A549 (cell line): ENCODE measurements around the gene SYNGR4. TPM values are rescaled to one million over a fixed set of nuclear protein-coding genes. Genes with fewer than 3 reads are reported as not detected.

Source experiments
- ATAC-seq, 2 experiments: fragments of 200-7000 bp in 1 of 2; fragments of >200 bp in 1 of 2; cut with Nextera tagmentation in 1 of 2; cut with Tn5 transposase in 1 of 2; 3 replicates each; pipeline versions ENCODE4 v1.8.0 to v1.9.1; 2018 to 2020; ENCODE audit warnings: mild to moderate bottlenecking in 1 of 2, moderate library complexity in 1 of 2
- CTCF ChIA-PET: fragments of 300-600 bp; sonication (Branson Sonifier 250); formaldehyde crosslinking; extraction: SDS; loops from one replicate; lab custom pipeline; 2021; ENCODE audit warnings: antibody characterized with exemption, inconsistent platforms; lab: Yijun Ruan, JAX
- POLR2A ChIA-PET: fragments of 350-600 bp; formaldehyde crosslinking; extraction: SDS; loops from one replicate; lab custom pipeline; 2021; ENCODE audit warnings: antibody characterized with exemption, inconsistent platforms; lab: Yijun Ruan, JAX
- DNase-seq, 2 experiments: peaks; one replicate each; pipeline versions ENCODE4 v3.0.0 to v3.0.0-alpha.2; 2011 to 2016; ENCODE audit warnings: low read depth in 1 of 2, low spot score in 1 of 2
- FAIRE-seq: peaks from 2 replicates; lab custom pipeline; 2011; peaks lifted over from hg19 to GRCh38; lab: Jason Lieb, UNC
- H3K27ac ChIP-seq, 2 experiments: fragments of >200 bp; sonication (Bioruptor Twin); formaldehyde crosslinking; 3 replicates each; pipeline ENCODE4 v1.5.1; 2016 to 2017
- H3K4me1 ChIP-seq: fragments of >200 bp; sonication (Bioruptor Twin); formaldehyde crosslinking; 3 replicates; pipeline ENCODE4 v1.6.1; 2016
- H3K4me2 ChIP-seq: fragments of >200 bp; sonication (Bioruptor Twin); formaldehyde crosslinking; 3 replicates; pipeline ENCODE4 v1.6.1; 2016
- H3K4me3 ChIP-seq: fragments of >200 bp; sonication (Bioruptor Twin); formaldehyde crosslinking; 3 replicates; pipeline ENCODE4 v1.5.1; 2016
- H3K9me3 ChIP-seq: fragments of >200 bp; sonication (Bioruptor Twin); formaldehyde crosslinking; 3 replicates; pipeline ENCODE4 v1.6.1; 2016
- CEBPB ChIP-seq, 2 experiments: fragments of >200 bp in 1 of 2; sonication (Bioruptor Twin) in 1 of 2; formaldehyde crosslinking in 1 of 2; IDR thresholded peaks; 2 replicates each; pipeline ENCODE4 v1.6.1; 2012 to 2016
- CHD2 ChIP-seq: fragments of 150-350 bp; IDR thresholded peaks from 2 replicates; pipeline ENCODE4 v1.6.1; 2014; ENCODE audit warnings: low read length; ENCODE audit not compliant: partially characterized antibody
- CHD4 ChIP-seq: fragments of 200-600 bp; sonication (generic); IDR thresholded peaks from 2 replicates; pipeline ENCODE4 v1.6.1; 2016; ENCODE audit warnings: antibody characterized with exemption, mild to moderate bottlenecking, borderline replicate concordance
- EHF ChIP-seq: fragments of 250-450 bp; sonication (Bioruptor Pico); IDR thresholded peaks from 2 replicates; pipeline ENCODE4 v1.5.0; 2020; ENCODE audit warnings: mild to moderate bottlenecking
- EHMT2 ChIP-seq: fragments of 200-600 bp; sonication (generic); IDR thresholded peaks from 2 replicates; pipeline ENCODE4 v1.6.1; 2016; ENCODE audit warnings: antibody characterized with exemption, low read depth, mild to moderate bottlenecking, moderate library complexity
- FOSB ChIP-seq: fragments of 250-450 bp; sonication (Bioruptor Pico); IDR thresholded peaks from 2 replicates; pipeline ENCODE4 v1.5.0; 2020; ENCODE audit warnings: mild to moderate bottlenecking, moderate library complexity
- GATA3 ChIP-seq: IDR thresholded peaks from 2 replicates; pipeline ENCODE4 v1.6.1; 2012; ENCODE audit warnings: borderline replicate concordance
- HDAC2 ChIP-seq: fragments of 200-600 bp; sonication (generic); IDR thresholded peaks from 2 replicates; pipeline ENCODE4 v1.6.1; 2016
- JUN ChIP-seq, 2 experiments: fragments of >200 bp; sonication (Bioruptor Twin); formaldehyde crosslinking; IDR thresholded peaks; 2 replicates in 1 of 2; 3 replicates in 1 of 2; pipeline ENCODE4 v1.6.1; 2016 to 2017
- MAFK ChIP-seq: fragments of 450-650 bp; IDR thresholded peaks from 2 replicates; pipeline ENCODE4 v1.6.1; 2014; ENCODE audit not compliant: partially characterized antibody
- MAZ ChIP-seq: fragments of 150-350 bp; IDR thresholded peaks from 2 replicates; pipeline ENCODE4 v1.6.1; 2014; ENCODE audit warnings: antibody characterized with exemption, low read depth, low read length, borderline replicate concordance
- NFE2L2 ChIP-seq: fragments of 150-350 bp; conservative IDR thresholded peaks from 2 replicates; pipeline ENCODE4 v1.6.1; 2014; ENCODE audit warnings: low read length
- NPAS2 ChIP-seq: fragments of 250-450 bp; sonication (Bioruptor Pico); IDR thresholded peaks from 2 replicates; pipeline ENCODE4 v1.8.0; 2022; ENCODE audit warnings: mild to moderate bottlenecking, moderate library complexity, borderline replicate concordance
- PHF8 ChIP-seq: fragments of 200-600 bp; sonication (generic); IDR thresholded peaks from 2 replicates; pipeline ENCODE4 v1.6.1; 2016; ENCODE audit warnings: low read depth, mild to moderate bottlenecking, antibody characterized with exemption, moderate library complexity, borderline replicate concordance
- POLR2A ChIP-seq: IDR thresholded peaks from 2 replicates; pipeline ENCODE4 v1.6.1; 2012; ENCODE audit warnings: mild to moderate bottlenecking, low read length
- RARB ChIP-seq: fragments of 250-450 bp; sonication (Bioruptor Pico); IDR thresholded peaks from 2 replicates; pipeline ENCODE4 v1.8.0; 2021; ENCODE audit warnings: mild to moderate bottlenecking, moderate library complexity
- RCOR1 ChIP-seq: fragments of 150-350 bp; IDR thresholded peaks from 2 replicates; pipeline ENCODE4 v1.6.1; 2014; ENCODE audit warnings: antibody characterized with exemption, low read length, low read depth
- RFX5 ChIP-seq: fragments of 450-650 bp; IDR thresholded peaks from 2 replicates; pipeline ENCODE4 v1.7.1; 2014; ENCODE audit warnings: antibody characterized with exemption, mild to moderate bottlenecking, moderate library complexity
- SMC3 ChIP-seq: fragments of >200 bp; sonication (Bioruptor Twin); formaldehyde crosslinking; IDR thresholded peaks from 3 replicates; pipeline ENCODE4 v1.6.1; 2018; ENCODE audit warnings: inconsistent platforms
- TFCP2L1 ChIP-seq: fragments of 250-450 bp; sonication (Bioruptor Pico); IDR thresholded peaks from 2 replicates; pipeline ENCODE4 v1.5.0; 2021; ENCODE audit warnings: mild to moderate bottlenecking
- ZFP36 ChIP-seq: fragments of 450-650 bp; IDR thresholded peaks from 2 replicates; pipeline ENCODE4 v1.6.1; 2014; ENCODE audit warnings: borderline replicate concordance; ENCODE audit not compliant: partially characterized antibody
- ZNF302 ChIP-seq: fragments of 250-450 bp; sonication (Bioruptor Pico); IDR thresholded peaks from 2 replicates; pipeline ENCODE4 v1.9.0; 2021; ENCODE audit warnings: inconsistent platforms, mild to moderate bottlenecking, moderate library complexity
- WGBS: methylation state at CpG from one replicate; pipeline ENCODE4 v1.1.6; 2017; ENCODE audit errors: missing lambda C conversion rate; 5-methylcytosine and 5-hydroxymethylcytosine counted together
- polyA plus RNA-seq, 4 experiments: library from polyadenylated mRNA; depleted of rRNA in 3 of 4; stranded (reverse); fragments of >200 nt; fragmentation: RNase III in 1 of 4; extraction: RNeasy Plus Mini Kit Qiagen cat#74134 plus additional on column Dnase treatment in 1 of 4; gene quantifications; 2 replicates in 3 of 4; 3 replicates in 1 of 4; pipeline ENCODE4 v1.2.3, GENCODE V29; 2011 to 2017
- TF ChIP-seq, protein P1 (sequence below): fragments of 450-650 bp; IDR thresholded peaks from 2 replicates; pipeline ENCODE4 v1.6.1; 2014; ENCODE audit warnings: antibody characterized with exemption
- TF ChIP-seq, protein P2 (sequence below): fragments of 200-600 bp; sonication (generic); IDR thresholded peaks from 2 replicates; pipeline ENCODE4 v1.6.1; 2016; ENCODE audit warnings: antibody characterized with exemption, mild to moderate bottlenecking, moderate library complexity
- TF ChIP-seq, protein P3 (sequence below): fragments of >200 bp; sonication (Bioruptor Twin); formaldehyde crosslinking; IDR thresholded peaks from 2 replicates; pipeline ENCODE4 v1.6.1; 2016
- TF ChIP-seq, protein P4 (sequence below): fragments of 150-350 bp; IDR thresholded peaks from 2 replicates; pipeline ENCODE4 v1.6.1; 2014; ENCODE audit warnings: low read depth, mild to moderate bottlenecking, low read length
- TF ChIP-seq, protein P5 (sequence below): IDR thresholded peaks from 2 replicates; pipeline ENCODE4 v1.6.1; 2012
- TF ChIP-seq, protein P6 (sequence below): fragments of >200 bp; sonication (Bioruptor Twin); formaldehyde crosslinking; IDR thresholded peaks from 3 replicates; pipeline ENCODE4 v1.6.1; 2016

SYNGR4 gene
- polyA plus RNA-seq, 2 of the 4 experiments (the other 2 are of a cell fraction), result 2.3 to 4.4 TPM

DNA sequence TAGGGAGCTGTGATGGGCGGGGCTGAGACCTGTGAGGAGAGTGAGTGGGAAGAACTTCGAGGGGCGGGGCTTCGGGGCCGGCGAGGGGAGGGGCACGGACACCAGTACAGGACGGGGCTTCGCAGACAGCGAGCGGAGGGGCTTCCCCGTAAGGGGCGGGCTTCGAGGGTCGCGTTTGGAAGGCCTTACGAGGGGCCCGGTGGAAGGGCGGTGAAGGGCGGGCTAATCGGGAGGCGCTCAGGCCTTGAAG lies 42.9 kb upstream of the SYNGR4 start:
- Histone ChIP-seq H3K9me3 (no peaks in the 10 kb centered on the region), H3K4me3 (peak overlapping the region; percentile 57), H3K27ac (peak overlapping the region; percentile 92 to 94), H3K4me1 (peaks cover 44% of the 10 kb centered on the region), H3K4me2 (peak overlapping the region; percentile 91)
- POLR2A ChIA-PET, result interaction anchor here (0.6 to 6.8 kb wide), 17 partner anchors 8 to 298 kb away, joined by 3 to 94 read pairs (median 6); partner anchors contain the start of genes KDELR1, RPL18, SPHK2 and SYNGR4
- no peak for TF ChIP-seq JUN (IDR thresholded peaks at IDR 0.05)
- no peak for TF ChIP-seq NPAS2
- 0 out of 2 replicates have a peak, but pooled peaks have one; percentile 59 for TF ChIP-seq PHF8
- TF ChIP-seq, protein P1, sequence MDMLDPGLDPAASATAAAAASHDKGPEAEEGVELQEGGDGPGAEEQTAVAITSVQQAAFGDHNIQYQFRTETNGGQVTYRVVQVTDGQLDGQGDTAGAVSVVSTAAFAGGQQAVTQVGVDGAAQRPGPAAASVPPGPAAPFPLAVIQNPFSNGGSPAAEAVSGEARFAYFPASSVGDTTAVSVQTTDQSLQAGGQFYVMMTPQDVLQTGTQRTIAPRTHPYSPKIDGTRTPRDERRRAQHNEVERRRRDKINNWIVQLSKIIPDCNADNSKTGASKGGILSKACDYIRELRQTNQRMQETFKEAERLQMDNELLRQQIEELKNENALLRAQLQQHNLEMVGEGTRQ, result no peak
- peak; percentile 24; the same call in 1 of the 2 replicates for TF ChIP-seq POLR2A
- TF ChIP-seq RARB (CRISPR knock-in tag), result no peak
- TF ChIP-seq RCOR1, result no peak
- TF ChIP-seq EHF, result no peak
- ATAC-seq, result no peak; a peak in 1 of 6 replicates
- DNase-seq, result peak; percentile 99
- 0% methylated on average over 17 of the region's 22 CpGs for WGBS
- no peak for FAIRE-seq
- CTCF ChIA-PET, result interaction anchor here (0.5 to 14.4 kb wide), 16 partner anchors 12 to 288 kb away, joined by 3 to 416 read pairs (median 4); partner anchors contain the start of genes EMP3 and KDELR1

DNA sequence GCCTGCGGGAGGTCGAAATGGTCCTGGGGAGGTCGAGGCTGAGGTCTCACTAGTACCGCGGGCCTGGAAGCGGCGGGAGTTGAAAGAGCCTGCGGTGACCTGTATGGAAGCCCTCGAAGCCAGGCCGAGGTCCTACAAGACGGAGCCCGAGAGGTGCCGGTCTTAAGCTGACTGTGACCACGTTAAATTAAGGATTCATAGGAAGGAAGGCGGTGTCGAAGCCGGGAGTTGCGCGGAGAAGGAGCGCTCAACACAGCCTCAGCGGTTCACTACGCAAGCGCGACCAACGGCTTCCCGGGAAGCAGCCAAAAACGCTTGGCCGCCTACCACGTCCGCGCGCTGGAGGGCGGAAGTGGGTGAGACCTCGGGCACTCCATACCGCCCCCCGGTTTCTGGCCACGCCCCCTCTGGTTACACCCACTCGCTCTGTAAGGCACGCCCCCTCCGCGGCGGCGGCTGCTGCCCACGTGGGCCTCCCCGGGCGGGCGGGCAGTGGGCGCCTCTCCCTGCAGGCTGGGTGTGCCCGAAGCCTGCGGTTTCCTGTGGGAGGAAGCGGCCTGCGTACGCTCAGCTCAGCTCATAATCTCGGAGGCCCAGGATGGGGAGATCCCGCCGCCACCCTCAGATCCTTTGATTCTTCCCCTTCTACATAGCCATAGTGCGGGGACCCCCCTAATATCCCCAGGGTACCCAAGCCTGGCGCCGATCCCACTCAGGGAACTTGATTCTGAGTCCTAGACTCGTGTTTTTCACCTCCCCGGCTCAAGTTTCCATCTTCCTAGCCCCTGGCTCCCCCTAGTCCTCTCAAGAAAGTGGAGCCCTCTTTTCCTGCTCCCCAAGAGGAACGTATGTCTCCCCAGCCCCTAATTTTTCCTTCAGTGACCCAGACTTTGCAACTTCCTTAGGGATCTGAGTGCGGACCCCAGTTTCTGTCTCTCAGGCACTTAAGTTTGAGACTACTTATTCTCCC lies 42.3 kb upstream of the SYNGR4 start:
- WGBS, result 4% methylated on average over 40 of the region's 63 CpGs
- Histone ChIP-seq H3K4me1 (peaks cover 45% of the 10 kb centered on the region), H3K27ac (peak overlapping the region; percentile 92 to 94), H3K9me3 (no peaks in the 10 kb centered on the region), H3K4me2 (peak overlapping the region; percentile 91), H3K4me3 (peak overlapping the region; percentile 57)
- ChIA-PET CTCF (interaction anchor here (0.5 to 14.4 kb wide), 18 partner anchors 11 to 287 kb away, joined by 3 to 416 read pairs (median 4); partner anchors contain the start of genes EMP3 and KDELR1), POLR2A (interaction anchor here (0.6 to 6.8 kb wide), 15 partner anchors 12 to 648 kb away, joined by 3 to 94 read pairs (median 6); partner anchors contain the start of genes KDELR1, RPL18, SPHK2 and SYNGR4)
- peak; percentile 67 to 74 for ATAC-seq
- DNase-seq, result peak; percentile 94 to 99
- FAIRE-seq, result peak; percentile 67
- no peak for TF ChIP-seq CHD2
- TF ChIP-seq EHMT2, result no peak
- TF ChIP-seq, protein P2, sequence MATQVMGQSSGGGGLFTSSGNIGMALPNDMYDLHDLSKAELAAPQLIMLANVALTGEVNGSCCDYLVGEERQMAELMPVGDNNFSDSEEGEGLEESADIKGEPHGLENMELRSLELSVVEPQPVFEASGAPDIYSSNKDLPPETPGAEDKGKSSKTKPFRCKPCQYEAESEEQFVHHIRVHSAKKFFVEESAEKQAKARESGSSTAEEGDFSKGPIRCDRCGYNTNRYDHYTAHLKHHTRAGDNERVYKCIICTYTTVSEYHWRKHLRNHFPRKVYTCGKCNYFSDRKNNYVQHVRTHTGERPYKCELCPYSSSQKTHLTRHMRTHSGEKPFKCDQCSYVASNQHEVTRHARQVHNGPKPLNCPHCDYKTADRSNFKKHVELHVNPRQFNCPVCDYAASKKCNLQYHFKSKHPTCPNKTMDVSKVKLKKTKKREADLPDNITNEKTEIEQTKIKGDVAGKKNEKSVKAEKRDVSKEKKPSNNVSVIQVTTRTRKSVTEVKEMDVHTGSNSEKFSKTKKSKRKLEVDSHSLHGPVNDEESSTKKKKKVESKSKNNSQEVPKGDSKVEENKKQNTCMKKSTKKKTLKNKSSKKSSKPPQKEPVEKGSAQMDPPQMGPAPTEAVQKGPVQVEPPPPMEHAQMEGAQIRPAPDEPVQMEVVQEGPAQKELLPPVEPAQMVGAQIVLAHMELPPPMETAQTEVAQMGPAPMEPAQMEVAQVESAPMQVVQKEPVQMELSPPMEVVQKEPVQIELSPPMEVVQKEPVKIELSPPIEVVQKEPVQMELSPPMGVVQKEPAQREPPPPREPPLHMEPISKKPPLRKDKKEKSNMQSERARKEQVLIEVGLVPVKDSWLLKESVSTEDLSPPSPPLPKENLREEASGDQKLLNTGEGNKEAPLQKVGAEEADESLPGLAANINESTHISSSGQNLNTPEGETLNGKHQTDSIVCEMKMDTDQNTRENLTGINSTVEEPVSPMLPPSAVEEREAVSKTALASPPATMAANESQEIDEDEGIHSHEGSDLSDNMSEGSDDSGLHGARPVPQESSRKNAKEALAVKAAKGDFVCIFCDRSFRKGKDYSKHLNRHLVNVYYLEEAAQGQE, result no peak
- peak; percentile 73; the same call in 1 of the 2 replicates for TF ChIP-seq FOSB (CRISPR knock-in tag)
- no peak for TF ChIP-seq CHD4
- TF ChIP-seq CEBPB (IDR thresholded peaks at IDR 0.05), result no peak
- TF ChIP-seq, protein P3, sequence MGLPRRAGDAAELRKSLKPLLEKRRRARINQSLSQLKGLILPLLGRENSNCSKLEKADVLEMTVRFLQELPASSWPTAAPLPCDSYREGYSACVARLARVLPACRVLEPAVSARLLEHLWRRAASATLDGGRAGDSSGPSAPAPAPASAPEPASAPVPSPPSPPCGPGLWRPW, result no peak
- no peak for TF ChIP-seq NFE2L2
- TF ChIP-seq SMC3, result no peak
- no peak for TF ChIP-seq ZFP36
- no peak for TF ChIP-seq MAZ
- TF ChIP-seq GATA3, result peak; percentile 37; the same call in 1 of the 2 replicates
- TF ChIP-seq, protein P4, sequence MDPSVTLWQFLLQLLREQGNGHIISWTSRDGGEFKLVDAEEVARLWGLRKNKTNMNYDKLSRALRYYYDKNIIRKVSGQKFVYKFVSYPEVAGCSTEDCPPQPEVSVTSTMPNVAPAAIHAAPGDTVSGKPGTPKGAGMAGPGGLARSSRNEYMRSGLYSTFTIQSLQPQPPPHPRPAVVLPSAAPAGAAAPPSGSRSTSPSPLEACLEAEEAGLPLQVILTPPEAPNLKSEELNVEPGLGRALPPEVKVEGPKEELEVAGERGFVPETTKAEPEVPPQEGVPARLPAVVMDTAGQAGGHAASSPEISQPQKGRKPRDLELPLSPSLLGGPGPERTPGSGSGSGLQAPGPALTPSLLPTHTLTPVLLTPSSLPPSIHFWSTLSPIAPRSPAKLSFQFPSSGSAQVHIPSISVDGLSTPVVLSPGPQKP, result no peak
- TF ChIP-seq ZNF302 (CRISPR knock-in tag), result no peak
- no peak for TF ChIP-seq MAFK
- TF ChIP-seq, protein P5, sequence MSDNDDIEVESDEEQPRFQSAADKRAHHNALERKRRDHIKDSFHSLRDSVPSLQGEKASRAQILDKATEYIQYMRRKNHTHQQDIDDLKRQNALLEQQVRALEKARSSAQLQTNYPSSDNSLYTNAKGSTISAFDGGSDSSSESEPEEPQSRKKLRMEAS, result peak; percentile 96
- TF ChIP-seq, protein P6, sequence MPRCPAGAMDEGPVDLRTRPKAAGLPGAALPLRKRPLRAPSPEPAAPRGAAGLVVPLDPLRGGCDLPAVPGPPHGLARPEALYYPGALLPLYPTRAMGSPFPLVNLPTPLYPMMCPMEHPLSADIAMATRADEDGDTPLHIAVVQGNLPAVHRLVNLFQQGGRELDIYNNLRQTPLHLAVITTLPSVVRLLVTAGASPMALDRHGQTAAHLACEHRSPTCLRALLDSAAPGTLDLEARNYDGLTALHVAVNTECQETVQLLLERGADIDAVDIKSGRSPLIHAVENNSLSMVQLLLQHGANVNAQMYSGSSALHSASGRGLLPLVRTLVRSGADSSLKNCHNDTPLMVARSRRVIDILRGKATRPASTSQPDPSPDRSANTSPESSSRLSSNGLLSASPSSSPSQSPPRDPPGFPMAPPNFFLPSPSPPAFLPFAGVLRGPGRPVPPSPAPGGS, result peak; percentile 56; the same call in 1 of the 3 replicates
- TF ChIP-seq RFX5, result no peak
- TF ChIP-seq TFCP2L1 (CRISPR knock-in tag), result peak; percentile 92
- no peak for TF ChIP-seq HDAC2
